GM11168 (cell line): ENCODE results near the gene PLCB2.

ENCODE experiments used
- in situ Hi-C: fragments of 300-500 bp; cut with MboI; formaldehyde crosslinking; loops from one replicate; pipeline ENCODE4 v1.12.0; 2022; ENCODE audit warnings: low sequenced_read_pairs; ENCODE audit not compliant: unreplicated experiment

The PLCB2 gene

DNA sequence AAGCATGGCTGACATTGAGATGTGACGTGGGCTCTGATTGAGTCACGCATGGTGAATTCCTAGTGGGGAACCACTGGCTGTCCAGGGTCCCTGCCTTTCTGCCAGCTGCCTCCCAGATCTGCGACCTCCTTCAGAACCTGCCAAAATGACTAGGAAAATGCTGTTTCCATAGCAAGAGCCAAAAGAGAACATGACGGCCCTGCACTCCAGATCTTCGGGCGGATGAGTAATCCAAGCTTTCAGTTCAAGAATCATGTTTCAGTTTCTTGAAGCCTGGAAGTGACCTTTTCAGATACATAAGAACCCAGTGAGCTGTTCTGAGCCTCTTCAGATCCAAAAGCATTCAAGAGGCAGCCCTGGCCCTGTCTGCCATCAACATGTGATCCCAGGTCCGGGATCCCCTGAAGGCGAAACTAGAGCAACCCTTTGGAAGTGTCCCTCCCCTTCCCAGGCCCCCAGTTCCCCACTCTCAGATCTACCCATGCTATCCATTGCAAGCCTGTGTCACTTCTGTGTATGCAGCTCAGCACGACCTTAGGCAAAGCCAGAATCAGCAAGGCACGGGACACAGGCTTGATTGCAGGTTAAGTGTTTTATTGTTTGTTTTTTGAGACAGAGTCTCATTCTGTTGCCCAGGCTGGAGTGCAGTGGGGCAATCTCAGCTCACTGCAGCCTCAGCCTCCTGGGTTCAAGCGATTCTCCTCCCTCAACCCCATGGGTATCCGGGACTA is 44.5 kb downstream of the PLCB2 start:
- in situ Hi-C loops, result no loop called here

- in situ Hi-C loops, result no loop called here
These were observed 48.7 kb downstream of the PLCB2 start for GRCh38 chr15:40259021-40259420.

DNA sequence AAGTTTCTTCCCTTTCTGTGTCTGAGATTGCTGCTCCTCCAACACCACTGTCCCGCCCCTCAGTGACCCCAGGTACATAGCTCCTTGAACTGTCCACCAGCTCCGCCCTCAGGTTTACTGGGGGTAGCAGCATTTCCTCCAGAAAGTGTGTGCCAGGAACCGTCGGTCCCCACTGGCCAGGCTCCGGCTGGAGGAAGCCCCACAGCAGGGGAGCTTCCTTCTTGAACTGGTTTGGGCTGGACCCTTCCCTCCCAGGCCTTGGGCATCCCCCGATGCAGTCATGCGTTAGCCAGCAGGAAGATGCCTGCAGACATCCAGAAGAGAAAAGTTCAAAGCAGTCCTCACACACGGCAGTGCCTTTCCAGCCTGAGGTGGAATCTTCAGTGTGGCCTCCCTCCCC is 49.2 kb downstream of the PLCB2 start:
- in situ Hi-C loops, result no loop called here

DNA sequence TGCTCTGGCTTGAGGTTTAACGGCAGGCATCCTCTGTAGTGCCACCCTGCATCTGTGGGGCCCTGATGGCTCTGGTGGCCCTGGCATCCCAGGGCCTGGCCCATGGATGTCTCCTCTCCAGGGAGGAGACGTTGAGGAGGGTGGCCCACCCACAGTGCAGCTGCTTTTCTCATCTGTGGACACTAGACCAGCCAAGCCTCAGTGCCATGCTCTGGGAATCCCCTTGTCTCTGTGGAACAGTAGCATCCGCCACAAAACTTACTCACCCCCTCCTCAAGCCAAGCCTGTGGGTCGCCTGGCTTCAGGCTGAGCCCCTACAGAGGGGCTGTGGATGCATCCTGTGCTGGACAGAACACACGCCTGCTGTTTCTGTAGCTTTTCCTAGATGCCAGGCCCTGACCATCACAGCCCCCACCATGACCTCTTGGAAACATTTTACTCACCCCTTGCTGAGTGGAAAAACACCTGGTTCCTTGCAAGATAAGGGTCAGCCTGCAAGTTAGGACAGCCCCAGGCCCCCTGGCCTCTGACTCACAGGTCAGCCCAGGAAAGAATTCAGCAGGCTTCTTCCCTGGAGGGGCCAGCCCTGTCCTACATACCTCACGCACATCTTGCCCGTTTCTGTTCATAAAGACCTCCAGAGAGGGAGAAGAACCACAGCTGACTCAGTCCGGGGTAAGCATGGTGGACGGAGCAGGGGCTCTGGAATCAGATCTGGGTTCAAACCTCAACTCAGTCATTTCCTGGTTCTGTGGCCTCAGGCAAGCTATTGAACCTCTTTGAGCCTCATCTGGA is 49.9 kb downstream of the PLCB2 start:
- in situ Hi-C loops, result no loop called here

- in situ Hi-C loops, result no loop called here
These were observed 51.0 kb downstream of the PLCB2 start for GRCh38 chr15:40256638-40257235.

DNA sequence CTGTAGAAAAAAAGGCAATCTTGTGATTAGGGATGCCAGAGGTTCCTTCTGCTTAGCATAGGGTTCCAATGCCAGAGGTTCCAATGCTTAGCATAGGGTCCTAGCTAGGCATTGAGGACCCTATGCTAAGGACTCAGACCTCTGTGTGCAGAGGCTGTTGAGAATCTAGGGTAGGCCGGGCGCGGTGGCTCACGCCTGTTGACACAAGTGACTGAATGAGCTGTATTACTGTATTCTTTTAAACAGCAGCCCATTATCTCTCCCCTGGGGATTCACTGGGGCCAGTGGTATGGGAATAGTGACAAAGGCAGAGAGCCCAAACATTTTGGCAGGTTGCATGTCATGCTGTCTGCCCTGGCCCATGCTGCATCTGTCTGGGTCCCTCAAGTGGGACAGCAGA is 52.7 kb downstream of the PLCB2 start:
- in situ Hi-C loops, result no loop called here

DNA sequence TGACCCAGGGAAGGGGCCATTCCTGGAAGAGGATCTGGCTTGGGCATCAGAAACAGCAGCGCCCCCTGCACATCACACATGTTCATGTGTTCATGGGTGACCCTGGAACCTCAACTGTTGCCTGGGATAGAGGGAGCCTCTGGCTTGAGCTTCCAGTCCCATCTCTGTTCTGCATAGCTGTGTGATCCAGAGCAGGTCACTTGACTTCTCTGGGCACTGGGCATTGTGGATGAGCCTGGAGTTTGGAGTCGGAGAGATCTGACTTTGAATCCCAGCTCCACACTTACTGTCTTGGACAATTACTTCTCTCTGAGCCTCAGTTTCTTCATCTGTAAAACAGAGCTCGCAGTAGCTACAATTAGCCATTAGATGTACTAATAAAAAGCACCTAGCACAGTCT is 53.3 kb downstream of the PLCB2 start:
- in situ Hi-C loops, result no loop called here

DNA sequence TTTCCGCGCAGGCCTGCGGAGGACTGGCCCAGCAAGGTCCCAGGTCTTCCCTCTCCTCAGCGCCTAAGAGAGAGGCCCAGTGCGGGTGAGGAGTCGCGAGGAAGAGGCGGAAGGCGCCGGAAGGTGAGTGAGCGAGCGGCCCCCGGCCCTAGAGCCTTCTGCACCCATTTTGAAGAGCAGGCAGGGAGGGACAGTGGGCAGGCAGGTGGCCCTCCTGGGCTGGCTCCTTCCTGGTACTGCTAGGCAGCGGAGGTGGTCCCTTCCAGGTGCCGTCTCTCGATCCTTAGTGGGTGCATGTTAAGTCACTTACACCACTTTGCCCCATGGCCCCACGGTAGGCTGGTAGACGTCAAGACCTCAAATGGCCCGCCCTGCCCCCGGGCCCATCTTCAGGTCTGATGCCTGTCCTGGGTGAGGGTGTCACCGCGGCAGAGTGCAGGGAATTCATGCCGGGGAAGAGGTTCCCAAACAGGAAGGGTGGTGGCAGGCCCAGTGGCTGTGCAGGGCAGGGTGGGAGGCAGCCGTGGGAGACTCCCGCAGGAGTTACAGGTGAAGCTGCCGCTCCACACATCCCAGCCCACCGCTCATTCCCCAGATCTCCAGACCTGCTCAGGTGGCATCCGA is 54.5 kb downstream of the PLCB2 start:
- in situ Hi-C loops, result no loop called here

DNA sequence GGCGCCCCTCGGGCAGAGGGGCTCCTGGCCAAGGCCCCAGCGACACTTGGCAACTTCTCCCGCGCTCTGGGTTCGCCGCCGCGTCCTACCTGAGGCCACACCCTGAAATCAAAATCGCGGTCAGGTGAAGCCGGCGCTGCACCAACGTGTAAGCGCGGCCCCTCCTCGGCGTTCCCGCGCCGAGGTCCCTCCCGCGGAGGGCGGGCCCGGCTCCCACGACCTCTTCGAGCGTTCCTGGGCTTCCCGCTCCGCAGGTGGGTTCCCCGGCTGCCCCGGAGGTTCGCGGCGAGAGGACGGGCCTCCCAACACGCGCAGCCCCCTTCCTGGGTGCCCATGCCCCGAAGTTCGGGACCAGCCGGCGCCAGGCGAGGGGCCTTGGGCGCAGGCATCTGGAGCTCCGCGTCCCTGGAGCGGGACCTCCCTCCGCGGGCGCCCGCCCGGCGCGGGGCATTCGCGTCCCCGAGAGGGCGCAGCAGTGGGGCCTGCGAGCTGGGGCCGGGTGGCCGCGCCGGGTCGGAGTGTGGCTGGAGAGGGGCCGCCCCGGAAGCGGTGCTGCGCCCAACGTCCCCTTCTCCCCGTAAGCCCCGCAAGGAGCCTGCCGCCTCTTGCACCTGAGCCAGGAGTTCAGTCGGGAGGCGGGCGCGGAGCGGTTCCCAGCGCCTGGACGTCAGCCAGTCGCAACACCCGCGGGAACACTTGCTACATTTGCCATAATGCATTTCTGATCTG is 55.1 kb downstream of the PLCB2 start:
- in situ Hi-C loops, result no loop called here

- in situ Hi-C loops, result no loop called here
These were observed 55.6 kb downstream of the PLCB2 start for GRCh38 chr15:40252141-40252437.

DNA sequence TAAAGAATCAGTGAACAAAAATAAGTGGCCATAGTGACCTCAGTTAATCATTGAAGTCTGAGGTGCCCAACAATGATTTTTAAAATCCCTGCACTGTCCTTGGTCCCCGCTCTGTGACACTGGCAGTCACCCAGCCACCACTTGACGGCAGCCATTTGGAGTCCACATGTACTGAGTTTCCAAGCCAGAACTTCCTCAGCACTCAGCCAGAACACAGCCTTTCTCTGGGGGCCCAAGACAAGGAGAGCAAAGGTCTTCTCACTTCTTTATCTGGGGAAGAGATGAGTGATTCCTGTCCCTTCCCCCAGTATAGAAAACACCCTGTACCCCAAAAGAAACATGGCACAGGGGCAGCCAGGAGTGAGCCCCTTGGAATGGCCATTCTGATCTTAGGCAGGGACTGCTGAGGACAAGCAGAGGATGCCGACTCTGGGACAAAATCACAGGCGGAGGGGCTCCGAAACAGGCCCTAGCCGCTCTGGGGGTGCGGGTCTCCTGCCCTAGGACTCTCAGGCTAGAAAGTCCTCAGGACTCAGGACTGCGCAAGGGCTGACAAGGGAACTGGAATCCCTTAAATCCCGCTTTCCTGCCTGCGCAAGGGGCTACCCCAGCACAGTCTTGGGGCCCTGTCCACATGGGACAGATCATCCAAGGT is 56.1 kb downstream of the PLCB2 start:
- in situ Hi-C loops, result no loop called here

- in situ Hi-C loops, result no loop called here
These were observed 56.8 kb downstream of the PLCB2 start for GRCh38 chr15:40250771-40251483.

DNA sequence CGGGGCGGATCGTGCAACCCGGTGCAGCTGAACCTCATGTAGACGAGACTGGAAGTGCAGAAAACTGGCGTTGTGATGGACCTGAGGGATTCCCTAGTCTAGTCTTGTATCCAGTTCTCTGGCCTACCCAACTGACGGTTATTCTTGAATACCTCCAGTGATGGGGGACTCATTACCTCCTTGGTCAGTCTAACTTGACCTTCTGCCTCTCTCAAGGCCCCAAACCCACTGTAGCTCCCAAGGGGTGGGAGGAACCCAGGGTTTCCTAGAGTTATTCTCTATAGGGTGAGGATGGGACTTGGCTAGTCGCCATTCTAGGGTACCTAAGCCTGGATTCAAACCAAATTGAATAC is 57.5 kb downstream of the PLCB2 start:
- in situ Hi-C loops, result no loop called here

GRCh38 chr15:40249477-40250303 is 58.0 kb downstream of the PLCB2 start:
- in situ Hi-C loops, result no loop called here

- in situ Hi-C loops, result no loop called here
These were observed 59.5 kb downstream of the PLCB2 start for GRCh38 chr15:40248006-40248783.

- in situ Hi-C loops, result no loop called here
These were observed 60.2 kb downstream of the PLCB2 start for GRCh38 chr15:40247406-40247971.

- in situ Hi-C loops, result no loop called here
These were observed 61.0 kb downstream of the PLCB2 start for GRCh38 chr15:40246496-40247280.
